ENCODE data around the gene CYFIP1.

GRCh38 chr15:23026218-23026617 is 46.0 kb upstream of the CYFIP1 start:
- TF ChIP-seq POLR2A (IDR thresholded peaks at IDR 0.05) (no peak), CTCF (IDR thresholded peaks at IDR 0.05 in 4 of 5, conservative IDR thresholded peaks at IDR 0.05 in 1 of 5) (no peak)

All from gastrocnemius medialis (tissue), 4 donors.